Sigmoid colon (tissue), 7 donors: Measurements from ENCODE around the gene ERVMER34-1. TPM values are rescaled to one million over a fixed set of nuclear protein-coding genes. Genes with fewer than 3 reads are reported as not detected.

Source experiments
- DNase-seq: peaks from one replicate; pipeline ENCODE4 v3.0.0-alpha.2; 2019
- H3K27ac ChIP-seq, 4 donors: fragments of 200-600 bp; sonication (generic); one replicate each; pipeline ENCODE4 v1.5.1; 2016 to 2019; ENCODE audit warnings: mild to moderate bottlenecking in 1 of 4
- H3K27me3 ChIP-seq, 3 donors: fragments of 200-600 bp; sonication (generic); one replicate each; pipeline ENCODE4 v1.5.1; 2019; ENCODE audit warnings: mild to moderate bottlenecking in 1 of 3
- H3K36me3 ChIP-seq, 4 donors: fragments of 200-600 bp; sonication (generic); one replicate each; pipeline ENCODE4 v1.5.1; 2016 to 2019
- H3K4me1 ChIP-seq, 4 donors: fragments of 200-600 bp; sonication (generic); one replicate each; pipeline ENCODE4 v1.5.1; 2017 to 2019
- H3K4me3 ChIP-seq, 4 donors: fragments of 200-600 bp; sonication (generic); one replicate each; pipeline ENCODE4 v1.5.1; 2017 to 2019; ENCODE audit warnings: mild to moderate bottlenecking in 2 of 4, moderate library complexity in 1 of 4
- H3K9me3 ChIP-seq, 4 donors: fragments of 200-600 bp in 3 of 4; sonication (generic) in 3 of 4; one replicate each; pipeline versions ENCODE4 v1.5.1 to v1.6.1; 2013 to 2019
- EP300 ChIP-seq, 4 donors: sonication (generic); formaldehyde crosslinking; IDR thresholded peaks; one replicate each; pipeline ENCODE4 v1.6.1; 2017; ENCODE audit warnings: antibody characterized with exemption in 4 of 4
- POLR2A ChIP-seq, 2 donors: fragments of 450-650 bp; IDR thresholded peaks; one replicate each; pipeline ENCODE4 v1.6.1; 2016; ENCODE audit warnings: antibody characterized with exemption in 2 of 2, mild to moderate bottlenecking in 2 of 2, moderate library complexity in 2 of 2
- POLR2AphosphoS5 ChIP-seq, 4 donors: sonication (generic); formaldehyde crosslinking; IDR thresholded peaks; one replicate each; pipeline ENCODE4 v1.6.1; 2017; ENCODE audit warnings: antibody characterized with exemption in 4 of 4
- WGBS, 2 donors: extraction: QIAGEN DNeasy Blood & Tissue Kit; methylation state at CpG; one replicate each; pipeline ENCODE4 v1.1.7; 2013; 5-methylcytosine and 5-hydroxymethylcytosine counted together
- intact Hi-C: fragments of 100-400 bp; cut with DNase I; formaldehyde crosslinking; loops from one replicate; pipeline ENCODE4 v1.15.1; 2023
- polyA plus RNA-seq, 3 donors: library from polyadenylated mRNA; stranded (reverse); fragments of 200-250 nt; gene quantifications; one replicate each; pipeline ENCODE4 v1.2.3, GENCODE V29; 2013
- total RNA-seq, 4 donors: library from RNA; depleted of rRNA; stranded (reverse); fragments of >200 nt; gene quantifications; one replicate each; pipeline ENCODE4 v1.1.0, GENCODE V29; 2016
- TF ChIP-seq, protein P1 (sequence below), 4 experiments: fragments of 450-650 bp in 3 of 4; fragments of 200-600 bp in 1 of 4; IDR thresholded peaks; one replicate each; pipeline ENCODE4 v1.5.1; 2016 to 2019; ENCODE audit warnings: antibody characterized with exemption in 4 of 4, mild to moderate bottlenecking in 3 of 4, moderate library complexity in 2 of 4
- donor health status: healthy with polysubstance abuse.
- donor health status: Bipolar disorder and iron deficiency.
- donor health status: healthy.

Gene ERVMER34-1
- total and polyA plus RNA-seq, 7 donors = 0.66 TPM; not detected in 6

DNA sequence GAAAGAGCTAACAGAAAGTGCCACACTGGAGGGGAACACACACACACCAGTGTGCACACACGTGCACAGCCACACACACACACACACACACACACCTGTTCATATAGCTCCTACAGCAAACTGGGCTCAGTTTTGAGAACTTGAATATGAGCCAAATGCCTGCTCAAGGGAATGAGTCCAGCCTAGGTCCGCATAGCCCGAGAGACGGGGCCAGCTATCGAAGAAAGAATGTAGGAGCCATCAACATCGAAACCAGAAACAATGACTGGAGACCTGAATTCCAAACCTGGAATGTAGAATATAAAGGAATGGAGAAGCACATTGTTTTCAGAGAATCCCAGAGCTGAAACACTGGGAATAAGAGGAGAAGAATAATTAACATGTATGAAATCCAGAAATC, 37.6 kb upstream of the ERVMER34-1 start:
- Histone ChIP-seq H3K4me3 (no peak overlapping the region), H3K9me3 (peaks cover 0 to 1% (median 0%) of the 10 kb centered on the region in 4 donors), H3K27me3 (no peaks in the 10 kb centered on the region), H3K27ac (no peak overlapping the region), H3K4me1 (peaks cover 0 to 5% (median 0%) of the 10 kb centered on the region in 4 donors), H3K36me3 (no peaks in the 10 kb centered on the region)
- 87 to 88% methylated on average over 6 of the region's 6 CpGs for WGBS, 2 donors
- TF ChIP-seq EP300 (IDR thresholded peaks at IDR 0.05) (no peak), POLR2AphosphoS5 (IDR thresholded peaks at IDR 0.05) (no peak), POLR2A (IDR thresholded peaks at IDR 0.05) (no peak)
- TF ChIP-seq, protein P1, sequence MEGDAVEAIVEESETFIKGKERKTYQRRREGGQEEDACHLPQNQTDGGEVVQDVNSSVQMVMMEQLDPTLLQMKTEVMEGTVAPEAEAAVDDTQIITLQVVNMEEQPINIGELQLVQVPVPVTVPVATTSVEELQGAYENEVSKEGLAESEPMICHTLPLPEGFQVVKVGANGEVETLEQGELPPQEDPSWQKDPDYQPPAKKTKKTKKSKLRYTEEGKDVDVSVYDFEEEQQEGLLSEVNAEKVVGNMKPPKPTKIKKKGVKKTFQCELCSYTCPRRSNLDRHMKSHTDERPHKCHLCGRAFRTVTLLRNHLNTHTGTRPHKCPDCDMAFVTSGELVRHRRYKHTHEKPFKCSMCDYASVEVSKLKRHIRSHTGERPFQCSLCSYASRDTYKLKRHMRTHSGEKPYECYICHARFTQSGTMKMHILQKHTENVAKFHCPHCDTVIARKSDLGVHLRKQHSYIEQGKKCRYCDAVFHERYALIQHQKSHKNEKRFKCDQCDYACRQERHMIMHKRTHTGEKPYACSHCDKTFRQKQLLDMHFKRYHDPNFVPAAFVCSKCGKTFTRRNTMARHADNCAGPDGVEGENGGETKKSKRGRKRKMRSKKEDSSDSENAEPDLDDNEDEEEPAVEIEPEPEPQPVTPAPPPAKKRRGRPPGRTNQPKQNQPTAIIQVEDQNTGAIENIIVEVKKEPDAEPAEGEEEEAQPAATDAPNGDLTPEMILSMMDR (IDR thresholded peaks at IDR 0.05) = no peak
- no peak for DNase-seq
- intact Hi-C loops = no loop called here

GRCh38 chr4:52783069-52783468, 31.8 kb upstream of the ERVMER34-1 start:
- no peaks in the 10 kb centered on the region for H3K27me3 ChIP-seq
- no peaks in the 10 kb centered on the region for H3K36me3 ChIP-seq
- TF ChIP-seq POLR2AphosphoS5 (IDR thresholded peaks at IDR 0.05) = no peak
- TF ChIP-seq, protein P1 (IDR thresholded peaks at IDR 0.05) = no peak
- TF ChIP-seq EP300 (IDR thresholded peaks at IDR 0.05) = no peak
- no peak for TF ChIP-seq POLR2A (IDR thresholded peaks at IDR 0.05)
- WGBS, 2 donors = 91 to 95% methylated on average over 4 of the region's 4 CpGs
- intact Hi-C loops = no loop called here
- DNase-seq = no peak
- H3K4me1 ChIP-seq = peaks cover 0 to 13% (median 3%) of the 10 kb centered on the region in 4 donors
- no peaks in the 10 kb centered on the region for H3K9me3 ChIP-seq
- H3K4me3 ChIP-seq = no peak overlapping the region
- H3K27ac ChIP-seq = no peak overlapping the region

- Histone ChIP-seq H3K4me1 (peaks cover 0 to 13% (median 3%) of the 10 kb centered on the region in 4 donors), H3K27me3 (no peaks in the 10 kb centered on the region), H3K36me3 (no peaks in the 10 kb centered on the region), H3K27ac (peak overlapping the region in 2 of 4 donors; percentile 36 to 41), H3K4me3 (no peak overlapping the region), H3K9me3 (no peaks in the 10 kb centered on the region)
- intact Hi-C loops = no loop called here
- 88 to 91% methylated on average over 4 of the region's 4 CpGs for WGBS, 2 donors
- no peak for TF ChIP-seq POLR2AphosphoS5 (IDR thresholded peaks at IDR 0.05)
- no peak for TF ChIP-seq POLR2A (IDR thresholded peaks at IDR 0.05)
- TF ChIP-seq EP300 (IDR thresholded peaks at IDR 0.05) = no peak
- TF ChIP-seq, protein P1 (IDR thresholded peaks at IDR 0.05) = no peak
- no peak for DNase-seq
Measured at GRCh38 chr4:52780617-52781354, 29.6 kb upstream of the ERVMER34-1 start.

DNA sequence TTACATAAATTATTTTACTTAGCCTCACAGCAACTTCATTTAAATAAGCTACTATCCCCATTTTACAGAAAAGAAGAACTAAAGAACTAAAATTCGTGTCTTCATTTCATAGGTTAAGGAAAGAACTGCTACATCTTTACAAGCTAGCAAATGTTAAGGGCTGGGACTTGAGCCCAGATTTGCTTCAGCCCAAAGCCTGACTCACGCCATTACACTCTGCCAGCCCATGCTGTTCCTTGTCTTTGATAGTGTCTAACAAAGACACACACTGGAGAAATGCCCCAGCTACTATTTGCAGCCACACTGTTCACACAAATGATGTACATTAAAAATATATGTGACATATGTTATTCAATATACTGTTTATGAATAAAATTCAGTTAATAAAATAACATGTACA, 29.0 kb upstream of the ERVMER34-1 start:
- peaks cover 0 to 13% (median 3%) of the 10 kb centered on the region in 4 donors for H3K4me1 ChIP-seq
- no peak for DNase-seq

DNA sequence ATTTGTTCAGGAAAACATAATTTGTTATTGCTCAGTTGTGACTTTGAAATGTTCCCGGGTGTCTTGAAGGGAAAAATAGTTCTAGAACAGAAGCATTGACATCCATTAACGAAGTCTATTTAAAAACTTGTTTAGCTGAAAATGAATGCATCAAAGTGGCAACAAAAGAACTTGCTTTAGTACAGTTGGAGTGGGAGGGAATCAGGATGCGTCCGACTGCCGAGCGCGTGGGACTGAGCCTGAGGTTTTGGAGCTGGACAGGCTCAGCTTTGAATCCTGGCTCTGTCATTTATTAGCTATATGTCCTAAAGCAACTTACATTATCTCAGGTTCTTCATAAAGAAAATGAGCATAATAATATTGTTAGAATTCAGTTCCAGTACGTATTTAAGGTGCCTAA, 9.0 kb upstream of the ERVMER34-1 start:
- peaks cover 0 to 12% (median 4%) of the 10 kb centered on the region in 4 donors for H3K4me1 ChIP-seq
- 88 to 89% methylated on average over 8 of the region's 8 CpGs for WGBS, 2 donors
- no peak overlapping the region for H3K4me3 ChIP-seq
- H3K9me3 ChIP-seq = no peaks in the 10 kb centered on the region
- TF ChIP-seq EP300 (IDR thresholded peaks at IDR 0.05) (no peak), POLR2A (IDR thresholded peaks at IDR 0.05) (no peak), POLR2AphosphoS5 (IDR thresholded peaks at IDR 0.05) (no peak)
- TF ChIP-seq, protein P1 (IDR thresholded peaks at IDR 0.05) = no peak
- DNase-seq = no peak
- intact Hi-C loops = no loop called here
- H3K27ac ChIP-seq = no peak overlapping the region
- H3K27me3 ChIP-seq = no peaks in the 10 kb centered on the region
- no peaks in the 10 kb centered on the region for H3K36me3 ChIP-seq

More for the DNA sequence above, 29.0 kb upstream of the ERVMER34-1 start:
- peak overlapping the region in 2 of 4 donors; percentile 36 to 41 for H3K27ac ChIP-seq
- intact Hi-C loops = no loop called here
- WGBS, 2 donors = 68 to 77% methylated on average over 2 of the region's 2 CpGs
- TF ChIP-seq POLR2AphosphoS5 (IDR thresholded peaks at IDR 0.05) (peak in 2 of 4 donors; percentile 30 to 31), POLR2A (IDR thresholded peaks at IDR 0.05) (no peak)
- H3K27me3 ChIP-seq = no peaks in the 10 kb centered on the region
- H3K9me3 ChIP-seq = no peaks in the 10 kb centered on the region
- no peak overlapping the region for H3K4me3 ChIP-seq
- H3K36me3 ChIP-seq = no peaks in the 10 kb centered on the region
